ENCODE data around the gene CEPT1. TPM values are rescaled to one million over a fixed set of nuclear protein-coding genes. Genes with fewer than 3 reads are reported as not detected.

CEPT1 gene
- total and polyA plus RNA-seq, 10 of the 15 experiments (the other 5 are each of a cell fraction or from before 2014, with no cell fraction given) = 29.4 to 77.9 (median 54.8) TPM

GRCh38 chr1:111203681-111204200 is 63.7 kb downstream of the CEPT1 start (continued):
- TF ChIP-seq ZNF592 (IDR thresholded peaks at IDR 0.05) = 0 out of 2 replicates have a peak, but pooled peaks have one; percentile 33
- peak; percentile 61; the same call in 1 of the 2 replicates for TF ChIP-seq MTA2 (IDR thresholded peaks at IDR 0.05; ENCODE audit: low read depth)
- TF ChIP-seq ZBTB4 (CRISPR knock-in tag; IDR thresholded peaks at IDR 0.05) = 0 out of 2 replicates have a peak, but pooled peaks have one; percentile 11
- TF ChIP-seq JUND (IDR thresholded peaks at IDR 0.05; ENCODE audit: low read depth, low read length) = 0 out of 2 replicates have a peak, but pooled peaks have one; percentile 13
- peak; percentile 82 for TF ChIP-seq CREM (IDR thresholded peaks at IDR 0.05; ENCODE audit: low read depth)
- peak; percentile 3; the same call in 1 of the 2 replicates for TF ChIP-seq POLR2AphosphoS2 (IDR thresholded peaks at IDR 0.05; ENCODE audit: low read depth, low read length)
- TF ChIP-seq DPF2 (IDR thresholded peaks at IDR 0.05) = no peak; the same call in 1 of the 2 replicates
- TF ChIP-seq SKIL (IDR thresholded peaks at IDR 0.05; ENCODE audit: low read depth, poor library complexity, severe bottlenecking) = peak; percentile 32
- TF ChIP-seq ZNF207 (IDR thresholded peaks at IDR 0.05; ENCODE audit: borderline replicate concordance) = no peak
- TF ChIP-seq PBX3 (IDR thresholded peaks at IDR 0.05; ENCODE audit: insufficient replicate concordance, low read depth, low read length) = peak; percentile 3
- TF ChIP-seq POLR2AphosphoS5 (IDR thresholded peaks at IDR 0.05; ENCODE audit: low read length) = peak; percentile 32
- TF ChIP-seq SP1 (IDR thresholded peaks at IDR 0.05; ENCODE audit: low read depth, low read length) = peak; percentile 87
- TF ChIP-seq BCL3 (IDR thresholded peaks at IDR 0.05; ENCODE audit: borderline replicate concordance, insufficient read depth, low read depth, low read length, poor library complexity, severe bottlenecking) = peak; percentile 97
- TF ChIP-seq ZNF24 (IDR thresholded peaks at IDR 0.05) = 0 out of 2 replicates have a peak, but pooled peaks have one; percentile 45
- TF ChIP-seq TAF1 (IDR thresholded peaks at IDR 0.05; ENCODE audit: borderline replicate concordance, low read depth, low read length) = peak; percentile 70
- peak; percentile 92 to 95 for TF ChIP-seq BHLHE40 (IDR thresholded peaks at IDR 0.05; ENCODE audit: borderline replicate concordance in 1 of 2, low read depth in 2 of 2, low read length in 1 of 2)

Data from GM12878 (cell line).